ENCODE data around the gene VGLL4.

- no peak for TF ChIP-seq POLR2A (IDR thresholded peaks at IDR 0.05)
- no peak for TF ChIP-seq POLR2AphosphoS5 (IDR thresholded peaks at IDR 0.05)
Measured at GRCh38 chr3:11609481-11609880, 34.2 kb downstream of the VGLL4 start.
